Measurements from ENCODE around the gene PTGR1.

DNA sequence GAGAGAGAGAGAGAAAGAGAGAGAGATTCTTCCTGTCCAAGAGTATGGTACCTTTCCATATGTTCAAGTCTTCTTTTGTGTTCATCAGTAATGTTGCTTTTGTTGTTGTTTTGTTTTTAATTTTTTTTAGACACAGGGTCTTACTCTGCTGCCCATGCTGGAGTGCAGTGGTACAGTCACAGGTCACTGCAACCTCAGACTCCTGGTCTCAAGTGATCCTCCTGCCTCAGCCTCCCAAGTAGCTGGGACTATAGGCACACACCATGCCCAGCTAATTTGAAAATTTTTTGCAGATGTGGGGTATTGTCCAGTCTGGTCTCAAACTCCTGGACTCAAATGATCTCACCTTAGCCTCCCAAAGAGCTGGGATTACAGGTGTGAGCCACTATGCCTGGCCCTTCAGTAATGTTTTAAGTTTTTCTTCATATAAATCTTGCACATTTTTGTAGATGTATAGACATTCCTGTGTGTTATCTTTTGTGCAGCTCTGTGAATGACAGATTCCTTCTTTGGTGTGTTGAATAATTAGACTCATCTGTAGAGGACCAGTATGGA, 38.2 kb downstream of the PTGR1 start:
- no peak for TF ChIP-seq EZH2 (IDR thresholded peaks at IDR 0.05)
- no peak for TF ChIP-seq POLR2AphosphoS5 (IDR thresholded peaks at IDR 0.05; ENCODE audit: borderline replicate concordance, low read depth, low read length)

All from SK-N-MC (cell line).